Loucy (cell line): ENCODE measurements around the gene QPRT.

ENCODE experiments used
- CTCF ChIP-seq: fragments of 200-600 bp; sonication (generic); conservative IDR thresholded peaks from 2 replicates; pipeline ENCODE4 v1.5.1; 2014; ENCODE audit warnings: mild to moderate bottlenecking, antibody characterized with exemption, low read length
- EZH2phosphoT487 ChIP-seq: fragments of 200-600 bp; IDR thresholded peaks from 2 replicates; pipeline ENCODE4 v1.6.1; 2018; ENCODE audit warnings: antibody characterized with exemption, mild to moderate bottlenecking, moderate library complexity, borderline replicate concordance

GRCh38 chr16:29688172-29688571 is 9.2 kb downstream of the QPRT start:
- TF ChIP-seq EZH2phosphoT487 (no peak), CTCF (no peak)
